HG02840 (cell line): Measurements from ENCODE around the gene GPR42.
"Not testable (repeated sequence)": the region's sequence is repeated elsewhere in the genome, so short reads cannot be mapped to it uniquely, and the experiment has no call there.

Experiments used
- ATAC-seq: cut with Tn5 transposase; IDR thresholded peaks from one replicate; pipeline ENCODE4 v1.9.1; 2021; ENCODE audit warnings: mild to moderate bottlenecking, moderate library complexity, moderate number of reproducible peaks; ENCODE audit not compliant: unreplicated experiment, low FRiP score

Gene GPR42

DNA sequence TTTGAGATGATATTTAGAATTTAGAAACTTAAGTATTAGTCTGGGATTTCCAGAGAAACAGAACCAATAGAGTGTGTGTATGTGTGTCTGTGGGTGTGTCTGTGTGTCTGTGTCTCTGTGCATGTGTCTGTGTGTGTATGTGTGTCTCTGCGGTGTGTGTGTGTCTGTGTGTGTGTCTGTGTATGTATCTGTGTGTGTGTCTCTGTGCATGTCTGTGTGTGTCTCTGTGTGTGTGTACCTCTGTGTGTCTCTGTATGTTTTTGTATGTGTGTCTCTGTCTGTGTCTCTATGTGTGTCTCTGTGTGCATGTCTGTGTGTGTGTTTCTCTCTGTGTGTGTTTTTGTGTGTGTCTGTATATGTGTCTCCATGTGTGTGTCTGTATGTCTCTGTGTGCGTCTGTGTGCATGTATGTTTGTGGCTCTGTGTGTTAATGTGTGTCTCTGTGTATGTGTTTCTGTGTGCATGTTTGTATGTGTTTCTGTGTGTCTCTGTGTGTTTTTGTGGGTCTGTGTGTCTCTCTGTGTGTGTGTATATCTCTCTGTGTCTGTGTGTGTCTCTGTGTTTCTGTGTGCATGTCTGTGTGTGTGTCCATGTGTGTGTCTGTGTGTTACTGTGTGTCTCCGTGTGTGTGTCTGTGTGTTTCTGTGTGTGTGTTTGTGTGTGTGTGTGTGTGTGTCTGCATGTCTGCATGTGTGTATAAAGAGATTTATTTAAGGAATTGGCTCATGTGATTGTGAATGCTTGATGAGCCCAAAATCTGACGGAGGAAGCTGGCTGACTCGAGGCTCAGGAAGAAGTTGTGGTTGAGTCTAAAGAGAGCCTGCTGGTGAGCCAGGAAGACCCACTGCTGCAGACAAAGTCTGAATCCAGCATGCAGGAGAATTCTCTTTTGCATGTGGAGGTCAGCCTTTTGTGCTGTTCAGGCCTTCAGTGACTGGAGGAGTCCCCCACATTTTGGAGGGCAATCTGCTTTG is 22.2 kb downstream of the GPR42 start:
- no peak for ATAC-seq

GRCh38 chr19:35395382-35396199 is 24.7 kb downstream of the GPR42 start:
- no peak for ATAC-seq

DNA sequence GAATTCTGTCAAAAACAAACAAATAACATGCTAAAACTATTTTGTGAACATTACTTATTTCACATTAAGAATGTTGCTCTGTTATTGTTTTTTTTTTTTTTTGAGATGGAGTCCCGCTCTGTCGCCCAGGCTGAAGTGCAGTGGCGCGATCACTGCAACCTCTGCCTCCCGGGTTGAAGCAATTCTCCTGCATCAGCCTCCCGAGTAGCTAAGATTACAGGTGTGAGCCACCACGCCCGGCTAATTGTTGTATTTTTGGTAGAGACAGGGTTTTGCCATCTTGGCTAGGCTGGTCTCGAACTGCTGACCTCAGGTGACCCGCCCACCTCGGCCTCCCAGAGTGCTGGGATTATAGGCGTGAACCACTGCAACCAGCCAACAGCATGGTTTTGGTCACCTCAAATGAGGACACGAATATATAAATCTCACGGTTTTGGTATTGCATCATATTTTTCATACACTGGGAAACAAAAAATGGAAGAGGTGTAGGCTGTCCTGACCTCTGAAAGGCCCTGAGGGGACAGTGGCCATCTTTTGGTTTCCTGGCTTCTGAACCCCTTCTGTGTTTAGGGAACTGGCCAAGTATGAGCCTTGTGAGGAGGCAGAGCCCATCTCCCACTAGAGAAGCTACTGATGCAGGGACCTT is 25.5 kb downstream of the GPR42 start:
- ATAC-seq = no peak

DNA sequence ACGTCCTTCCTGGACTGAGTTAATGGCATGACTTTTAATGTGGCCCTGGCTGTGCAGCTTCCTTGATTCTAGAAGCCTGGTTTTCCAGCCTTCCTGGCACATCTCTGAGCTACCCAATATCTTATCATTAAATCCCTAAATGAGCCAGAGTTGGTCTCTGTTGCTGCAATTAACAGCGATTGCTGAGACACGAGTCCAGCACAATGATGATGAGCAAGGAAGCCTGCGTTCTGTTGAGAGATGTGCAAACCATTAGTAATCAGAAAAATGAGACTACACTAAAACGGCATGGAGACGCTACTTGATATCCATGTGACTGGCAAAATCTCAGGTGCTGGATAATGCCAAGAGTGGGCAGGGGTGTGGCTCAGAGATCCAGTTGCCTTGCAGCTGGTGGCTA is 26.2 kb downstream of the GPR42 start:
- no peak for ATAC-seq

GRCh38 chr19:35398570-35398969 is 27.7 kb downstream of the GPR42 start:
- ATAC-seq = no peak

- ATAC-seq = no peak
These were observed 28.4 kb downstream of the GPR42 start for GRCh38 chr19:35399231-35399630.

DNA sequence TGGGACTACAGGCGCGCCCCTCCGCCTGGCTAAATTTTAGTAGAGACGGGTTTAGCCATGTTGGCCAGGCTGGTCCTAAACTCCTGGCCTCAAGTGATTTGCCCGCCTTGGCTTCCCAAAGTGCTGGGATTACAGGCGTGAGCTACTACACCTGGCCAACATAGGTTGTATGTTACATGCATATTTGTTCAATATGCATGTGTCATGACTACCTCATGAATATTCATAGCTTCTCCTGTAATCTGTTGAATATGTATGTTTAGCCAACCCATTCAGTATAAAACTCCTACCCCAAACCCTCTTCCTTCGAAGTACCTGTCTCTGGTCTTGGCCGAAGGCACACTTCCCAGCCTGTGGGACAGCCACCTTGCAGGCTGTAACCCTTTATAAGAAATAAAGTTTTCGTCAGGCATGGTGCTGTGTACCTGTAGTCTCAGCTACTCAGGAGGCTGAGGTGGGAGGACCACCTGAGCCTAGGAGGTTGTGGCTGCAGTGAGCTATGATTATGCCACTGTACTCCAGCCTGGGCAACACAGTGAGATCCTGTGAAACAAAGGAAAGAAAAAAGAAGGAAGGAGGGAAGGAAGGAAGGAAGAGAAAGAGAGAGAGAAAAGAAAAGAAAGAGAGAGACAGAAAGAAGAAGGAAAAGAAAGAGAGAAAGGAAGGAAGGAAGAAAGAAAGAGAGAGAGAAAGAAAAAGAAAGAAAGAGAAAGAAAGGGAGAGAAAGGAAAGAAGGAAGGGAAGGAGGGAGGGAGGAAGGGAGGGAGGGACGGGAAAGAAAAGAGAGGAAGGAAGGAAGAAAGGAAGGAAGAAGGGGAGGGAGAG is 29.3 kb downstream of the GPR42 start:
- ATAC-seq = no peak

GRCh38 chr19:35400773-35401100 is 29.9 kb downstream of the GPR42 start:
- ATAC-seq = no peak

- not testable (repeated sequence) for ATAC-seq
These were observed 30.5 kb downstream of the GPR42 start for GRCh38 chr19:35401416-35401815.

GRCh38 chr19:35403116-35403760 is 32.4 kb downstream of the GPR42 start:
- ATAC-seq = no peak

GRCh38 chr19:35404879-35405622 is 34.2 kb downstream of the GPR42 start:
- peak; percentile 49 for ATAC-seq

GRCh38 chr19:35407619-35408018 is 36.8 kb downstream of the GPR42 start:
- ATAC-seq = no peak

- ATAC-seq = no peak
These were observed 37.7 kb downstream of the GPR42 start for GRCh38 chr19:35408284-35409171.

DNA sequence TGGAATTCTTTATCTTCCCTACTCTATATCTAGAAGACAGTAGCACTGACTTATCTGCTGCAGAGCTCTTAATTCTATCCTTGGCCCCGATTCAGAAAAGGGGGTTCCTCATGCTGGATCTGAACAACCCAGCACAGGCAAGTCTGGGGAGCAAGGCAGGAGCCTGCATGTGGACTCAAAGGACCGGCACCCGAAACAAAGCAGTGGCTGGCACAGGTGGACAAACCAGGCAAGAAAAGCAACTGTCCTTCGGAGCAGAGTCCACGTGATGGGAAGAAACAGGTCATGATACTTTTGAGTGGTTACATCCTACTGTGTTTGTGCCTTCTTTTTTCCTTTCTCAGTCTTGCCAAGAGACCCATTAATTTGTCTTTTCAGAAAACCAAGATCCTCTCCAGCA is 38.3 kb downstream of the GPR42 start:
- ATAC-seq = no peak

DNA sequence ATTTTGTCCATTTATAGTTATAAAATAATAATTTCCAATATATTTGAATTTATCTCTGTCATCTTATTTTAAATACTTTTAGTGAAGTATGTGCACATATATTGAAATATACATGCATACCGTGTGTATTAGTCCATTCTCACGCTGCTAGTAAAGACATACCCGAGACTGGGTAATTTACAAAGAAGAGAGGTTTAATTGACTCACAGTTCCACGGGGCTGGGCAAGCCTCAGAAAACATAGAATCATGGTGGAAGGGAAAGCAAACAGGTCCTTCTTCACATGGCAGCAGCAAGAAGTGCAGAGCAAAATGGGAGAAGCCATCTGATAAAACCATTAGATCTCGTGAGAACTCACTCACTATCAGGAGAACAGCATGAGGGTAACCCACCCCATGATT is 39.6 kb downstream of the GPR42 start:
- no peak for ATAC-seq

DNA sequence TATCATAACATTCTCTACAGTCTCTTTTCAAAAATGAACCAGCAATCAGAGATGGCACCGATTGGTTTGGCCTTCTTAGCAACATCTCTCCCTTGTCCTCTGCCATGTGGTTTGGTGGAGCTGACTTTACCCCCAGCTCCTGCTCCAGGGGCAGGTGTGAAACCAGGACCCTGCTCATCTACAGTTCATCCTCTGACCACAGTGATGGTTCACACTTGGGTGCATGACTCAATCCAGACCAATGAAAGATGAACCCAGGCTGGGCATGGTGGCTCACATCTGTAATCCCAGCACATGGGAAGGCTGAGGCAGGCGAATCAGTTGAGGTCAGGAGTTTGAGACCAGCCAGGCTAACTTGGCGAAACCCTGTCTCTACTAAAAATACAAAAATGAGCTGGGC is 43.6 kb downstream of the GPR42 start:
- no peak for ATAC-seq

DNA sequence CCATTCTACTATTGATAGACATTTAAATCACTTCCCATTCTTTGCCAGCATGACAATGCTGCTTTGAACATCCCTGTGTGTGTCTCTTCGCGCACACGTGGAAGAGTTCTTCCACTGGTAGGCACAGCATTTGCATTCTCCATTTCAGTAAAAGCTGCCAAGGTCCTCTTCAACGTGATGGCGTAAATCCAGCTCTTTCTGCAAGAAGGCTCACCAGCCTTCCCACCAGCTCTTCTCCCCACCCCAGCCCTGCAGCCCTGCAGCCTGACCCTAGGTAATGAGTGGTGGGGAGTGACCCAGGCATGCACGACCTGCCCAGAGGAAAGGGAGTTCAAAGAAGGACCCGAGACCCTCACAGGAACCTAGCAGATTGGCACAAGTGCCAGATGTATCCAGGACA is 45.5 kb downstream of the GPR42 start:
- no peak for ATAC-seq

DNA sequence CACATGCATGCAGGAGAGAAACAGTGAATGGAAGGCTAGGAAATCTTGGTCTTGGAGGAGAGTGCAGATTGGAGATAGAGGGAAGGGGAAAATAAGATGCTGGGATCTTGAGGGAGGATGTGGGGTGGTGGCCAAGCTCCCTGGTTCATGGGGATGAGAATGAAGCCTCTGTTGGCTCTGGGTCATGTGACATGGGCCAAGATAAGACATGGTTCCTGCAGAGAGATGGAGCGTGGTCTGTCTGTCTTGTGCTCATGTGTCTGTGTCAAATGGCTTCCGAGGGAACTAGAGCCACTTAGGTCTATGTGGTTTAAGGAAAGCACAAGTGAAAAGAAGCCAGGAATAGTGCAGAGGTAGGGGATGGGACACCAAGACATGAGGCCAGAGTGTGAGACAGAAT is 46.4 kb downstream of the GPR42 start:
- ATAC-seq = no peak
